Esophagus squamous epithelium (tissue), 5 donors: Measurements from ENCODE around the gene SLC35F3. TPM values are rescaled to one million over a fixed set of nuclear protein-coding genes. Genes with fewer than 3 reads are reported as not detected.

Source experiments
- DNase-seq: peaks from one replicate; lab custom pipeline; 2025; lab: John Stamatoyannopoulos, UW
- H3K27ac ChIP-seq, 4 donors: fragments of 200-600 bp; sonication (generic); one replicate each; pipeline ENCODE4 v1.5.1; 2016 to 2019; ENCODE audit warnings: mild to moderate bottlenecking in 1 of 4
- H3K27me3 ChIP-seq, 4 donors: fragments of 200-600 bp; sonication (generic); 1 replicate in 3 of 4; 2 replicates in 1 of 4; pipeline versions ENCODE4 v1.5.1 to v1.6.0; 2017 to 2021; ENCODE audit warnings: antibody characterized with exemption in 1 of 4
- H3K36me3 ChIP-seq, 3 donors: fragments of 200-600 bp; sonication (generic); one replicate each; pipeline ENCODE4 v1.5.1; 2016 to 2019
- H3K4me1 ChIP-seq, 3 donors: fragments of 200-600 bp; sonication (generic); one replicate each; pipeline ENCODE4 v1.5.1; 2017 to 2019
- H3K4me3 ChIP-seq, 4 donors: fragments of 200-600 bp; sonication (generic); 1 replicate in 3 of 4; 2 replicates in 1 of 4; pipeline ENCODE4 v1.5.1; 2016 to 2019; ENCODE audit warnings: mild to moderate bottlenecking in 2 of 4, moderate library complexity in 1 of 4
- H3K9me3 ChIP-seq, 3 donors: fragments of 200-600 bp; sonication (generic); one replicate each; pipeline ENCODE4 v1.5.1; 2016 to 2019
- CTCF ChIP-seq, 6 experiments: fragments of 450-650 bp in 4 of 6; fragments of 200-600 bp in 2 of 6; sonication (generic) in 2 of 6; IDR thresholded peaks; one replicate each; pipeline ENCODE4 v1.5.1; 2016 to 2019; ENCODE audit warnings: antibody characterized with exemption in 6 of 6, mild to moderate bottlenecking in 4 of 6, moderate library complexity in 4 of 6
- POLR2A ChIP-seq, 4 donors: fragments of 450-650 bp; IDR thresholded peaks; one replicate each; pipeline ENCODE4 v1.6.1; 2017; ENCODE audit warnings: antibody characterized with exemption in 4 of 4, mild to moderate bottlenecking in 4 of 4, moderate library complexity in 3 of 4
- WGBS, 2 donors: methylation state at CpG; one replicate each; pipeline ENCODE4 v1.1.5; 2018; 5-methylcytosine and 5-hydroxymethylcytosine counted together
- intact Hi-C: fragments of 100-400 bp; cut with DNase I; formaldehyde crosslinking; loops from one replicate; pipeline ENCODE4 v1.15.0; 2022
- total RNA-seq, 4 donors: library from RNA; depleted of rRNA; stranded (reverse); fragments of >200 nt; gene quantifications; one replicate each; pipeline ENCODE4 v1.1.0, GENCODE V29; 2016
- donor health status: DM: yes; HTN: yes; CAD: no.

SLC35F3 gene
- total RNA-seq, 4 donors from 2014 or later, result 0.13 to 0.99 (median 0.55) TPM

GRCh38 chr1:234107416-234108021, 203.0 kb downstream of the SLC35F3 start:
- 72 to 83% methylated on average over 3 of the region's 3 CpGs for WGBS, 2 donors

GRCh38 chr1:234108921-234109320, 204.4 kb downstream of the SLC35F3 start:
- no peak overlapping the region for H3K27ac ChIP-seq
- TF ChIP-seq POLR2A (IDR thresholded peaks at IDR 0.05) (no peak), CTCF (IDR thresholded peaks at IDR 0.05) (no peak)
- H3K36me3 ChIP-seq, result no peaks in the 10 kb centered on the region
- 45 to 70% methylated on average over 3 of the region's 3 CpGs for WGBS, 2 donors
- H3K4me1 ChIP-seq, result no peaks in the 10 kb centered on the region
- H3K27me3 ChIP-seq, result peaks cover 0 to 81% (median 0%) of the 10 kb centered on the region in 4 donors
- no peak overlapping the region for H3K4me3 ChIP-seq
- intact Hi-C loops, result no loop called here
- peaks cover 0 to 3% (median 0%) of the 10 kb centered on the region in 3 donors for H3K9me3 ChIP-seq
- no peak for DNase-seq

More at GRCh38 chr1:234107416-234108021, 203.0 kb downstream of the SLC35F3 start:
- H3K27ac ChIP-seq, result no peak overlapping the region
- DNase-seq, result no peak
- no peak overlapping the region for H3K4me3 ChIP-seq
- peaks cover 0 to 81% (median 0%) of the 10 kb centered on the region in 4 donors for H3K27me3 ChIP-seq
- H3K4me1 ChIP-seq, result no peaks in the 10 kb centered on the region
- H3K9me3 ChIP-seq, result peaks cover 0 to 3% (median 0%) of the 10 kb centered on the region in 3 donors
- TF ChIP-seq CTCF (IDR thresholded peaks at IDR 0.05) (no peak), POLR2A (IDR thresholded peaks at IDR 0.05) (no peak)
- no peaks in the 10 kb centered on the region for H3K36me3 ChIP-seq
- intact Hi-C loops, result no loop called here

GRCh38 chr1:234109840-234110239, 205.4 kb downstream of the SLC35F3 start:
- Histone ChIP-seq H3K27ac (no peak overlapping the region), H3K36me3 (no peaks in the 10 kb centered on the region), H3K4me3 (no peak overlapping the region), H3K4me1 (peaks cover 0 to 4% (median 2%) of the 10 kb centered on the region in 3 donors), H3K27me3 (peaks cover 0 to 80% (median 0%) of the 10 kb centered on the region in 4 donors), H3K9me3 (peaks cover 0 to 3% (median 0%) of the 10 kb centered on the region in 3 donors)
- DNase-seq, result no peak
- 79 to 87% methylated on average over 5 of the region's 5 CpGs for WGBS, 2 donors
- TF ChIP-seq POLR2A (IDR thresholded peaks at IDR 0.05) (no peak), CTCF (IDR thresholded peaks at IDR 0.05) (no peak)
- intact Hi-C loops, result no loop called here

GRCh38 chr1:234111458-234112142, 207.1 kb downstream of the SLC35F3 start:
- no peak for DNase-seq
- Histone ChIP-seq H3K4me3 (no peak overlapping the region), H3K9me3 (no peaks in the 10 kb centered on the region), H3K4me1 (peaks cover 0 to 7% (median 4%) of the 10 kb centered on the region in 3 donors), H3K36me3 (no peaks in the 10 kb centered on the region), H3K27me3 (peaks cover 0 to 74% (median 0%) of the 10 kb centered on the region in 4 donors), H3K27ac (no peak overlapping the region)
- intact Hi-C loops, result no loop called here
- WGBS, 2 donors, result 66 to 67% methylated on average over 15 to 16 of the region's 17 CpGs
- no peak for TF ChIP-seq POLR2A (IDR thresholded peaks at IDR 0.05)
- peak in 1 of 6 experiments; percentile 33 for TF ChIP-seq CTCF (IDR thresholded peaks at IDR 0.05)
